GOT3 (cell line): ENCODE measurements around the gene CIZ1.
A peak's percentile ranks its signal among the peaks of the same experiment; 100 is the strongest.
"Not testable (repeated sequence)": the region's sequence is repeated elsewhere in the genome, so short reads cannot be mapped to it uniquely, and the experiment has no call there.

Experiments
- DNase-seq: peaks from one replicate; lab custom pipeline; 2025; ENCODE audit warnings: mixed read lengths; lab: John Stamatoyannopoulos, UW

CIZ1 gene

DNA sequence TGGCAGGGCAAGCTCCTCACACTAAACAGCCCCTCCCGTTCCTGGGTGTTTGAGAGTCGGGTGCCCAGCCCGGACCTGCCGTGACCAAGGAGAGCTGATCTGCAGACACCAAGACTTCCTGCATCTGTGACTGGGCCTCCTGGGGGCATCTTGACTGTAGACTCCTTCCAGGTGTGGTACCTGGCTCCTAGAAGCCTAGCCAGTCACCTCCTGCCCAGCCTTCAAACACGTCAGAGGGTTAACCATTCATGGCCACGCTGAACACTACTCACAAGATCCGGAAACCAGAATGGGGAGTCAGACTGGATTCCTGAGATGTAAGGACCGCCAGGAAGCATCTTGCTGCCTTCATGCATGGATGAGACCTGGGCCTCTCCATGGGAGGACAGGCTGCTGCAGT is 45.8 kb downstream of the CIZ1 start:
- DNase-seq: no peak

GRCh38 chr9:128144239-128145181 is 46.9 kb downstream of the CIZ1 start:
- DNase-seq: no peak

DNA sequence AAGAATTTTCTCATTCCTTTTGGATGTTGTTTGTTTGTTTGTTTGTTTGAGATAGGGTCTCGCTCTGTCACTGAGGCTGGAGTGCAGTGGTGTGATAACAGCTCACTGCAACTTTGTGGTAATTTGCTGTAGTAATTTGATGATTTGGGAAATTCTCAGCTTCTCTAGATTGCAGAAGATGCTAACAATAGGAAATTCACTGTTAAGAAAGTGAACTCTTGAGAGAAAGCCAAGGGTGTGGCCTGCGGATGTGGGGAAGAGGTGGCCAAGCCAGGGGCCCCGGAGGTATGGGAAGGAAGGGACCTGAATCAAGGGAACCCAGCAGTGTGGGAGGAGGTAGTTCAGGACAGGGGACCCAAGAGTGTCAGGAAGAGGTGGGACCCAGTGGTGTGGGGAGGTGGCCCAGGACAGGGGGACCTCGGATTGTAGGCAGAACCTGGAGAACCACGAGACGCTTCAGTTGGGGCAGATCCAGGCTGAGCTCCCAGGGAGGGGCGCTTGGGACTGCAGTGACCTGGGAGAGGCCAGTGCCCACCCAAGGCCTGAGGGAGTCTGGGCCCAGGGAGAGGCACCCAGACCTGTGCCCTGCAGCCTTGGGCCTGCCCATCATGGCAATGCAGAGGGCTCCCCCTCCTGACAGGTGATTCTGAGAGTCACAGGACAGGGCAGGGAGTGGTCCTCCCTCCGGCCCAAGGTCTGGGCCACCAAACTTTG is 47.7 kb downstream of the CIZ1 start:
- DNase-seq: no peak

- DNase-seq: no peak
These were observed 48.8 kb downstream of the CIZ1 start for GRCh38 chr9:128142596-128142995.

DNA sequence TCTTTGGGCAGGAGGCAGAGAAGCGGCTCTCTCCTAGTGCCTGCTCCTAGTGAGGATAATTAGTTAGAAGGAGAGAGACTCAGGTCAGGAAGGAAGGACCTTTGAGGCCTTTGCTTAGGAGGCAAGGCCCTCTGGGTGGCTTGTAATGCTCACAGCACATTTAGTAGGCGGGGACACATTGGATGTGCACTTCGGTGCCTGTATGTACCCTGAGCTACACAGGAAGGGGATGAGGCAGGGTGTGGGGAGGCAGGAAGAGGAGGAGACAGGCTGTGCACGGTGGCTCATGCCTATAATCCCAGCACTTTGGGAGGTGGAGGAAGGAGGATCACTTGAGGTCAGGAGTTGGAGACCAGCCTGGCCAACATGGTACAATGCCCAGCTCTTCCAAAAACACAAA is 49.3 kb downstream of the CIZ1 start:
- no peak for DNase-seq

DNA sequence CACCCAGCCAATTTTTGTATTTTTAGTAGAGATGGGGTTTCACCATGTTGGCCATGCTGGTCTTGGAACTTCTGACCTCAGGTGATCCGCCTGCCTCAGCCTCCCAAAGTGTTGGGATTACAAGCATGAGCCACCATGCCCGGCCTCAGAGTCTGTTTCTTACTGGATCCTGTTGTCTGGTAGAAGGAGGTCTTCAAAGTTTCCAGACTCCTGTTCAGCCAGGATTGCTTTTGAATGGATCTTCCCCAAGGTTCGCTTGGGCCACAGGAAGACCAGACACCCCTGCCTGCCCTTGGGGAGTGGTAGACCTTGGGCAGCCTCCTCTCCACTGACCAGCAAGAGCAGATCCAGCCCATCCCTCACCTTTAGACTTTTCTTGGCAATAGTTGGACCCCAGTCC is 49.8 kb downstream of the CIZ1 start:
- no peak for DNase-seq

DNA sequence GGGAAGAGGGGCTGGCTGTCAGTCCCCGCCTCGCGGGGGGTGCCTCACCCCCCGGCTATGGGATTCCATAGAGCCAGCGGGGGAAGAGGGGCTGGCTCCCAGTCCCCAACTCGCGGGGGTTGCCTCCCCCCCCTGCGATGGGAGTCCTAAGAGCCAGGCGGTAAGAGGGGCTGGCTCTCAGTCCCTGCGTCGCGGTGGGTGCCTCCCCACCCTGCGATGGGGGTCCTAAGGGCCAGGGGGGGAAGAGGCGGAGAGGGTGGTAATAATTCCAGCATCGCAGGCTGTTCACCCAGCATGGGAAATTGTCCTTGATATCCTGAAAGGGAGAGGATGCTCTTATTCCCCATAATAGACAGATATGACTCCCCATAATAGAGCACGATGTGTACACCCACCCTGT is 51.8 kb downstream of the CIZ1 start:
- no peak for DNase-seq

GRCh38 chr9:128138001-128138400 is 53.4 kb downstream of the CIZ1 start:
- no peak for DNase-seq

GRCh38 chr9:128136816-128137793 is 54.3 kb downstream of the CIZ1 start:
- no peak for DNase-seq

DNA sequence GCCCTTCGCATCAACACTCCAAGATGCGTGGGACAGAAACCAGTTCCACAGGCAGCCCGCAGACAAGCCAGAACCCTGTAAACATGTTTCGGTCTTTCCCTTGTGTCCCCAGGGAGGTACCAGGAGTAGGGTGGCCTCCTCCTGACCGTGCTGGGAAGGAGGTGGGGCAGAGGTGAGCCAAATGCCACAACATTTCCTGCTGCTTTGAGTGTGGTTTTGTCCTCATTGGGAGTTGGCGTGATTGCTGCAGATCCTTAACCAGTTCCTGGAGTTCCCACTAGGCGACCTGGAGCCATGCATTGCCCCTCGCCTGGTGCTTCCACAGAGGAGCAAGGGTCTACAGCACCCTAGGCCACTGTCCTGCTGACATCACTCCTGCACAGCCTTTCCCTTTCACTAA is 55.8 kb downstream of the CIZ1 start:
- DNase-seq: not testable (repeated sequence)

DNA sequence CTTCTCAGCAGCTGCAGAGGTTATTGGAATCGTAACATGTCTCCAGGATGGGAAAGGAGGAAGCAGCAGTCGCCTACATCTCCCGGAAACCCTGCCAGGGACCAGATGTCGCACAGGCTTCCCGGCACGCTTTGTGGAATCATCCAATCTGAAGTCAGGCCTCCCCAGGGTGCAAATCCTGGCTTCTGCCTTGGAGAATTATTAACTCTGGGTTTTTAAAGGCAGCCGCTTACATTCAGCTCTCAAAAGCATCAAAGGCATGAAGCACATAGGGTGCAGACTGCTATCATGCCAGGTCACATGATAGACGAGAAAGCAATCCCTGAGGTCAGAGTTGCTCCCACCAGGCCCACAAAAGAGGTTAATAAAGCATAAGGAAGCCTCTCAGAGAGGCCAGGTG is 59.2 kb downstream of the CIZ1 start:
- not testable (repeated sequence) for DNase-seq

- DNase-seq: not testable (repeated sequence)
These were observed 60.0 kb downstream of the CIZ1 start for GRCh38 chr9:128131346-128131745.

- DNase-seq: not testable (repeated sequence)
These were observed 60.7 kb downstream of the CIZ1 start for GRCh38 chr9:128130651-128131050.

GRCh38 chr9:128129976-128130590 is 61.3 kb downstream of the CIZ1 start:
- not testable (repeated sequence) for DNase-seq

GRCh38 chr9:128128836-128129590 is 62.4 kb downstream of the CIZ1 start:
- DNase-seq: no peak

GRCh38 chr9:128127990-128128835 is 63.2 kb downstream of the CIZ1 start:
- DNase-seq: peak; percentile 38

- DNase-seq: peak; percentile 15
These were observed 63.8 kb downstream of the CIZ1 start, which contains the start of gene PTGES2 for GRCh38 chr9:128127568-128127989. TSS of gene PTGES2 (minus strand) at chr9:128127729. CDS start at chr9:128127717, 12 bp downstream.

- DNase-seq: no peak
These were observed 65.6 kb downstream of the CIZ1 start for GRCh38 chr9:128125580-128126354.
